Renal cortex interstitium (tissue), 11 donors: ENCODE measurements around the gene ABLIM1. TPM values are rescaled to one million over a fixed set of nuclear protein-coding genes. Genes with fewer than 3 reads are reported as not detected.

Experiments
- DNase-seq, 11 donors: peaks; one replicate each; pipeline ENCODE4 v3.0.0-alpha.2; 2013; ENCODE audit warnings: low read depth in 9 of 11, low spot score in 4 of 11; ENCODE audit errors: extremely low read depth in 1 of 11
- polyA plus RNA-seq, 3 donors: library from polyadenylated mRNA; unstranded; fragments of 120-200 nt; gene quantifications; one replicate each; pipeline ENCODE4 v1.2.1, GENCODE V29; 2013; ENCODE audit not compliant: insufficient read length in 3 of 3

ABLIM1 gene
- polyA plus RNA-seq, 3 donors: 86.6 to 120 (median 104) TPM

GRCh38 chr10:114605155-114605797 is 52.8 kb downstream of the ABLIM1 start:
- DNase-seq: peak in 8 of 11 donors; percentile 26 to 65 (median 44)

- DNase-seq: no peak
Measured at GRCh38 chr10:114604357-114605130, 53.5 kb downstream of the ABLIM1 start.

GRCh38 chr10:114603948-114604347 is 54.1 kb downstream of the ABLIM1 start:
- DNase-seq: no peak

DNA sequence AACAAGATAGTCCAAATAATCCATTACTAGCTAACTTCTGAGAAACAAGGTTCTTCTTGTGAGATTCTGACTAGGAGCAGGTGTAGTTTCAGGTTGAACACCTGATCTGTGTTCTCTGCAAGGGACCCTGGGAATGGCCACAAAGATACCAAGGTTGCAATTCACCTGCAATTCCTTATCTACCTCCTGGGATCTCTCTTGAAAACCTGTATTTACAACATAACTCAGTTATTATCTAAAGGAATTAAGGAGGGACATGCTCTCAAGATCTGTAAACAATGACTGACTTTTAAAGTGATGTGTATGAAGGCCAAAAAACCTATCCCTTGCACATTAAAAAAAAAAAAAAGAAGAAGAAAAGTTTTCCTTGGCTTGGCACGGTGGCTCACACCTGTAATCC is 54.8 kb downstream of the ABLIM1 start:
- no peak for DNase-seq

DNA sequence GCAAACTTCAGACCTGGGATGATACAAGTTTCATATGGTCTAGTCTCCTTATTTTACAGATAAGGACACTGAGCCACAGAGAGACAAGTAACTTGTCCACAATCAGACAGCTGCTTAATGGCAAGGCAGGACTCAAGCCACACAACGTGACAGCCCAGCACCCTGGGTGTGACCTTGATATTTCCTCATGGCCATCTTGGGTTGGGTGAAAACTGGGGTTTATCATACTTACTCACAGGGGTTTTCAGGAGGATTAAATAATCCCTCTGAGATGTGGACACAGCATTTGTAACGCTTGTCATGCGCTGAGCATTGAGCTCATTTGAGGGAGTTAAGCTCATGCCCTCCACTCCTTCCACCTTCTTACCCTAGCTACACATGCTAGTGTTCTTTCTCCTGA is 58.0 kb downstream of the ABLIM1 start:
- DNase-seq: no peak

GRCh38 chr10:114596793-114597192 is 61.3 kb downstream of the ABLIM1 start:
- no peak for DNase-seq

DNA sequence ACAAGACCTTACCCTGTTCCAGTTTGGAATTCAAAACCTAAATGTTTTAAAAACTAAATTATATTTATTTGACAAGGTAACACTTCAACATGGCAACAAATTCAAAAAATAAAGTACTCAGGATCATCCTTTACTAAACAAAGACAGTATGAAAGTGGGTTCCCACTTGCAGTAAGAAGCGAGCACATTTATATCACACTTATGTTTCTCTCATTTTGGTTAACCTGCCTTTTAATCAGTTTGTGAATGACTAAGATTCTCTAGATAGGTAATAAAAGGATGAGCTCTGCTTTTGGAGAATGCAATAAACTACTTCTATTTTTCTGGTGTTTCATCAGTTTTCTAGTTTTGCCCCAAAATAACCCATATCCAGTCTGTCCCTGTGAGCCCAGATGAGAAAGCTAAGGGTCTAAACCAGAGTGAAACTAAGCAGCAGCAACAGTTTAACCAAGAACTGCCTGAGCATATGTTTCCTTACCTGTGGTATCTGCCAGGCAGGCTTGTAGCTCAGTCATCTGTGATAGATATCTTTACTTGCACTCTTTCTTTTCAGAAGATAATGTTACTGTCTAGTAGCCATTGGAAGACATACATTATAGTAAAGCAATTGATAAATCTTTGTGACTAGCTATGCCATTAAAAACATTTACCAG is 64.1 kb downstream of the ABLIM1 start:
- DNase-seq: no peak

- DNase-seq: no peak
Measured at GRCh38 chr10:114593240-114593792, 64.8 kb downstream of the ABLIM1 start.

DNA sequence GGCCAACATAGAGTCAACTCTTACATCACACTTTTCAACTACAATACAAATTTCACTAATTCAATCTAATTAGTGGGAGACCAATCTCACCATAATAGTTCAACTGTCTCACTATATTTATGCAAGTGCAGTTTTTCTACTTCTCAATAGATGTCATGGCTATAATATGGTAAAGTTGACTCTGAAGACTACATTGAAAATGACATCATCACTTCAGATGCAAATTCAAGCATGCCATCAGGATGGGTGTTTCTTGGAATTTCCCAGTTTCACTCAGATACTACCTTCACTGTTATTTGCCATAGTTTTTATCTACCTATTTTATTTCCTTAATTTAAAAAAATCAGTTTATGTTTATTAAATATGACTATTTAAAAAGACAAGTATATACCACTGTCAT is 67.1 kb downstream of the ABLIM1 start:
- DNase-seq: no peak

GRCh38 chr10:114584419-114584818 is 73.7 kb downstream of the ABLIM1 start:
- no peak for DNase-seq

- no peak for DNase-seq
Measured at GRCh38 chr10:114581071-114581470, 77.0 kb downstream of the ABLIM1 start.

GRCh38 chr10:114577133-114577532 is 80.9 kb downstream of the ABLIM1 start:
- DNase-seq: no peak

GRCh38 chr10:114576716-114577115 is 81.4 kb downstream of the ABLIM1 start:
- DNase-seq: no peak

- no peak for DNase-seq
Measured at GRCh38 chr10:114576132-114576487, 82.0 kb downstream of the ABLIM1 start.

GRCh38 chr10:114575417-114576131 is 82.5 kb downstream of the ABLIM1 start:
- no peak for DNase-seq

DNA sequence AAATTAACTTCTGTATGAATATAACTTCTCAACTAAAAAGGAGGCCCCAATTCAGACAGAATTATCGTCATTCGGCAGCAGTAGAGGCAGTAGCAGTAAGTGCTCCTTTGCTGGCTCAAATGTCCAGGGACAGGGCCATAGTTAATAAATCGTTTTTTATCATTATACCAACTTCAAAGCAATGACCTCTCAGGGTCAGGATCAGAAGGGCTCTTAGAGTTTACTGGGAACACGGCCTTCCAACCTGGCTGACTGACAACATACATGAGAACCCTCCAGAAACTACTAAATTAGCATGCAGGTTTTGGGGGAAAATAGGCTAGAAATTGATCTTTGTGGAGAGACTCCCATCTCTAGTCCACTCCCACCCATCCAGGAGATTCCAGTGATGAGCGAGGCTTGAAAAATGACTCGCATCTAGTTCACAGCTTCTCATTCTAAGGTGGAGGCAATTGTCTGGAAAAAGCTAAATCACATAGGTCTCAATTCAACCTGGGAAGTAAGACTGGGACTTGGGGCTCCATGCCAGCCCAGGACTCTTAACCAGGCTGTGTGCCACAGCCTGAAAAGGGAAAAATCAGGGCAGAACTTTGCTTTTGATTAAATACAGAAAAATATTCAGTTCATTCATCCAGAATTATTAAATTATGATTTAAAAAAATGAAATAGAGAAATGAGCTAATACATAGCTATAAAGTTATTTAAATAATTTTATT is 84.6 kb downstream of the ABLIM1 start:
- no peak for DNase-seq

GRCh38 chr10:114571316-114571999 is 86.6 kb downstream of the ABLIM1 start:
- DNase-seq: no peak

DNA sequence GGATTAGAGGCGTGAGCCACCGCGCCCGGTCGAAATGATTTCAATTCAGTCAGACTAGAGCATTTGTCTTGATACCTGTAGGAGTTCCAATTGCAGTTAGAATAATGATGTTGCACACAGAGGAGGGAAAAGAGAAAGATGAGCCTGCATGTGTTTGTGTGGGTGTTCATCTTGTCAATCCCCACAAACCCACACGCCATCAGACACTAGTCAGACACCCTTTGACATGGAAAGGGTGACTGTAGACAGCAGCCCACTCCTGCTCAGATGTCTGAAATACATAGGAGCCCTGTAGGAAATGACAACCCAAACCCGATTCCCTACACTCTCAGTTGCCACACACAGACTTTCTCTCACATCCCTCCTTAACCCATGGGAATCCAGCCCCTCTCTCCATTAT is 92.0 kb downstream of the ABLIM1 start:
- DNase-seq: no peak
